T47D (cell line): ENCODE results near the gene GALNS.
A peak's percentile ranks its signal among the peaks of the same experiment; 100 is the strongest.

Experiments
- DNase-seq, 2 experiments: peaks; one replicate each; pipeline versions ENCODE4 v3.0.0 to v3.0.0-alpha.2; 2011 to 2012; ENCODE audit warnings: low read depth in 1 of 2, low spot score in 1 of 2
- JUND ChIP-seq: IDR thresholded peaks from 2 replicates; pipeline ENCODE4 v1.6.1; 2012; ENCODE audit warnings: low read depth
- in situ Hi-C: cut with HindIII; loops from 2 replicates; pipeline ENCODE4 v1.10.0; 2016; ENCODE audit warnings: low sequenced_read_pairs, low pct_unique_long_range_greater_than_20kb

GALNS gene

DNA sequence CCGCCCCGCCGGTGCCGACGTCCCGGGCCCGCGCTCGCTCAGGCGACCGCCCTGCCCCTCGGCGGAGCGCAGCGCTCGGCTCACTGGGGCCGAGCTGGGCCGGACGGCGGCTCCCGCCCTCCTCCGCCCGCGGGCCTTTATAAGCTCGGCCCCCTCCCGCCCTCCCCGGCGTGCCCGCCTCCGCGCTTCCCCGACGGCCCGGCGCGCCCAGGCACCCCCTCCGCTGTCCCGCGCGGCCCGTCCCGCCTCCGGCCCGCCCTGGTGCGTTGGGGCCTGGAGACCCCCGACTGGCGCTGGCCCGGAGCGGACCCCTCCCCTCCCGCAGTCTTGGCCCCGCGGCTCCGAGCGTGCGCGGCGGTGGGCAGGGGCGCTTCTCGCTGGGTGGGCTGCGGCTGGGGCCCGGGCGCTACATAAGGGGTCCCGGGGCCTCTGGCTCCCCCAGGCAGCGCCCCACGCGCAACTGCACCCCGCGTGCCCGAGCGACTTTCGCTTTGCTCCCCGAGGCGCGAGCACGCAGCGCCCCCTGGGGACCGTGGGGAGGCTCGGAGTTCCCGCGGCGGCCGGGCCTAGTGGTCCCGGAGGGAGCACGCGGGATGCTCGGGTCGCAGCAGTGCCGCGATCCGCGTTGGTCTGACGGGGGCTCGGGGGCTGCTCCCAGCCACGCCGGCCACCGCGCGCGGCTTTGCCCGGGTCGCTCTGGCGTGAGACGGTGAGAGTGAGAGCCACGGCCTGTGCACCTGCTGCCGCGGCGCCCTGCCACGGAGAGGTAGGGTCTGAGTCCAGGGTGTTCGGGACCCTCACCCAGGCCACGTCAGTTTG, 71.4 kb downstream of the GALNS start, which contains the start of gene PIEZO1:
TSS of gene PIEZO1 (minus strand) at position 115 of the 819 bp plus-strand sequence. CDS start 256 bp downstream, outside the sequence.
- peak in 1 of 2 experiments; percentile 84 for DNase-seq
- TF ChIP-seq JUND: no peak
- in situ Hi-C loops: no loop called here

DNA sequence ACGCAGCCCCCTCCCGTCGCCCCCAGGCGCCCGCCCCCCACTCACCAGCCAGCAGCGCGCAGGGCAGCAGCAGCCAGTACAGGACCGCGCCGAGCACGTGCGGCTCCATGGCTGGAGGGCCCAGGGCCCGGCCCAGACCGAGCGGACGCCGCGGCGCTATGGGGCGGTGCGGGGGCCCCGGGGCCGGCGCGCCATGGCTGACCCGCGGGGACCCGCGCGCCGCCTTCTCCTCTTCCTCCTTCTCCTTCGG, 72.0 kb downstream of the GALNS start:
- TF ChIP-seq JUND: no peak
- DNase-seq: no peak
- in situ Hi-C loops: no loop called here

DNA sequence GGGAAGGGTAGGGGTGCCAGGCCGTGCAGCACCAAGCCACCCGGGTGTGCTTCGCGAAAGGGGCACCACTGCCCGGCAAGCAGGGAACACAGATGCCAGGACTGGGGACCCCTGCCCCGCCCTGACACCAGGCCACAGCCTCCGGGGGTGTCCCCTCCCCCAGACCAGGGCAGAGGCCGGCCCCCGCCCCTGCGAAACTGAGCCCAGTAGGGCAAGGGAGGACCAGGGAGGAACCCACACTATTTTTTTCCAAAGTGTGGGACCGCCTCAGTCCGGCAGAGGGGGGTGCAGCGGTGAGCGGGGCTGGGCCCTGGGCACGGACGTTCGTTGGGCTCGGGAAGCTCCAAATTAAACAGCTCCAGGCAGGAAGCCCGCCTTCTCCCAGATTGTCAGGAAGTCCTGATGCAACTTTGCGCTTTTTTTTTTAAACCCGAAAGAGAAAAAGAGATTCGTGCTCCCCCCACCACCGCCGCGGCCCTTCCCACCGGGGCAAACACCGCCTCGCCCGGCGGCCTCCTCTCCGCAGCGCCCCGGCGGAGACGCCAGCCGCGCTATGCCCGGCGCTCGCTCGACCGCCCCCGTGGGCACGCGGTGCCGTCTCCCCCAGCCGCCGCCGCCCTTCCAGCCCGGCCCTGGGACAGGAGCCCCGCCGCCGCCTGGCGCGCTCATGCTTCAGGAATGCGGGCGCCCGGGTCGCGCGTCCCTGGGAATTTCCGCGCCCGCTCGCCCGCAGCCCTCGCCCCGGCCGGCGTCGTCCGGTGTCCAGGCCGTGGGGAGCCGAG, 72.5 kb downstream of the GALNS start:
- in situ Hi-C loops: no loop called here
- peak in 1 of 2 experiments; percentile 75 for DNase-seq
- no peak for TF ChIP-seq JUND

DNA sequence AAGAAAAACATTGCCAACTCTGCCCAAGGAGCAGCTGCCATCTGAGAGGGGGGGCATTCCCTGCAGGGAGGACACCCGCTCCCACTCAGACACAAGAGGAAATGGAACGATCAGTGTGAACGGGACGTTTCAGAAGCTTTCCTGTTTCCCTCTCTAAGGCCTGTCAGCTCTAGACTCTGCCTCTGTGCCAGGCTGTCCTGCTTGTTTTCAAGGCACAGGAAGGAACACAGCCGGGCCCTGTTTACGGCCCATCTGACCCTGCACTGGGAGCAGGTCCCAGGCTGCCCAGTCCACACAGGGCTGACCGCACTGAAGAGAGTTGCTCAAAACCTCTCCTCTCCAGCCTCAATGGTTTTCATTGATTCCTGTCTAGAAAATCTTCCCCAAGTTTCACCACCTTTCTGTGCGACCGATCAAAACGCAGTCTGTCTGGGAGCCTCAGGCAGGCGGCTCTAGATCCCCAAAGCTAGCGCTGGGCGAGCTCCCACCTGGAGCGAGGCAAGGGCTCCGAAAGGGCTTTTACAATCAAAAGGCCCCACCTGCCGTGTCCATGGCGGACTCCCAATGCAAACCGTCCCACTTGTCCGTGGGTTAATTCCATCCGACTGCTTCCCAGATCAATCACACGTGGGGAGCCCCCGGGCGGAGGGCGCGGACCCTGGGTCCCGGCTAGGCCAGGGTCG, 73.2 kb downstream of the GALNS start:
- TF ChIP-seq JUND: no peak
- DNase-seq: no peak
- in situ Hi-C loops: no loop called here

DNA sequence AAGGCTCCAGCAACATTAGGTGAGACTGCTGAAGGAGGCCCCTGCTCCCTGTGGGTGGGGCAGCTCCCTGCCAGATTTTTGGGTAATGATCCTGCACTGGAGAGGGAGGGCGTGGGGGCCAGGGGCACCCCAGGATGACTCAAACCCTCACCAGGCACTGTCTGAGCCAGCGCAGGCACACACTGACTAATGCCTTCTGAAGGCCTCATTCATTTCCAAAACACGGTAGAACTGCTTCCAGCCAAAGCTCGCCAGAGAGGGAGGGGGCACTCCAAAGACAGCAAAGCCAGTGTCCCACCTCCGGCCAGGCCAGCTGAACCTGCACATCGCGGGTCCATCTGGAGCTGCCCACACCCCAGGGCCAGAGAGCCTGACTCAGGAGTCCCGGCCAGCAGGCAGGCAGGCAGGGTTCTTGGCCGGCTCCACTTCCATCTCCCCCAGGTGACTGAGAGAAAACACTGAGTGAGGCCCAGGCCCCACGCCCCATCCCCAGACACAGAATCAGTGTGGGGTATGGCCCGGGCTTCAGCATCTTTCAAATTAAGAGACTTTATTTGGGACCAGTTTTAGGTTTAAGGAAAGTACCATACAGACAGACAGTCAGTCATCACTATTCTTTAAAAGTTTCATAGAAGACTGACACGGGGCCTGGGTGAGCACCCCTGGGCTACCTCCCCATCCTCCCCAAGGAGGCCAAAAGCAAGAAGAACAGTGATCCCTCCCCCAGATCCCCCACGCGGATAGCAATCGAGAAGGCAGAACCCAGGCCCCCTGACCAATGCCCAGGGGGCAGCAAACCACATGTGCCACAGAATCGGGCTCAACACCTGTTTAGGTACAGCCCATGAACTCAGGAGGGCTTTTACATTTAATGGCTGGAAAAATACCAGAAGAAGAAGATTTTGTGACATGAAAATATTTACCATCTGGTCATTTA, 74.0 kb downstream of the GALNS start:
- no peak for DNase-seq
- in situ Hi-C loops: no loop called here
- TF ChIP-seq JUND: no peak

DNA sequence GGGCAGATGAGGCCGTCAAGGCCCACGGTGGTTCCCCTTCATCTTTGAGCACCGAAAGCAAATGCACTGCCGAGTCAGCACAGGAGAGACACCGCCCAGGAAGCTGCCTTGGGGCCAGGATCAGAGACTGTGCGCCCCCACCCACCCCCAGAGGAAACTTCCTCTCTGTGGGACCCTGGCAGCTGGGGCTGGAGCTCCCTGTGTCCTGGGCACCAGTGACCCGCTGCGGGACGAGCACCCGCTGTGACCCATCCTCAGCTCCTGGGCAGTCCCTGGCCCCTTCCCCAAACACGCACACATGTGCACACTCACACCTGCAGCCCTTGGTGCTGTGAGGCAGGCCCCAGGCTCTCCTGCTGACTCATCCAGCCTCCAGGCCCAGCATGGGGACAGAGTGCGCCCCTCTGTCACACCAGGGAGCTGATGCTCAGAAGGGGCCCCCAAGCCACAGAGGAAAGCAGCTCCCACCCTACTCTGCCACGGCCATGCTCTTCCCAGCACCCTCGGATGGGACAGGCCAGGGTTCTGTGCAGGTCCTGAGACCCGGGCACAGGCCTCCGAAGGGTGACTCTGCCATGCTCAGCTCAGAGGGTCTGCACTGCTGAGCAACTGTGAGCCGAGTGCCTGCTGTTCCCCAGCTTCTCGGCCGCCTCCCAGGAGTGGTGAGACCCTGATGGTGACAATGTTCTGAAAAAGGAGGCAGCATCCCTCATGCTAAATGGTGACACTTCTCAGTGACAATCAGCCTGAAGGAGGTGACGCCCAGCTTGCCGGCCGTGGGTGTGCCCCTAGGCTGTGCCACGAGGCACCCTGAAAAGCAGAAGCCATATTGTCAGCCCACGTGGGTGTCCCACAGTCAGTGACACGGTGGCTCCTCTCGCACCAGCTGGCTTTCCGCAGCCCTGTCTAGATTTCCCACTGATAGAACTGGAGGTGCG, 75.3 kb downstream of the GALNS start:
- TF ChIP-seq JUND: no peak
- no peak for DNase-seq
- in situ Hi-C loops: no loop called here

DNA sequence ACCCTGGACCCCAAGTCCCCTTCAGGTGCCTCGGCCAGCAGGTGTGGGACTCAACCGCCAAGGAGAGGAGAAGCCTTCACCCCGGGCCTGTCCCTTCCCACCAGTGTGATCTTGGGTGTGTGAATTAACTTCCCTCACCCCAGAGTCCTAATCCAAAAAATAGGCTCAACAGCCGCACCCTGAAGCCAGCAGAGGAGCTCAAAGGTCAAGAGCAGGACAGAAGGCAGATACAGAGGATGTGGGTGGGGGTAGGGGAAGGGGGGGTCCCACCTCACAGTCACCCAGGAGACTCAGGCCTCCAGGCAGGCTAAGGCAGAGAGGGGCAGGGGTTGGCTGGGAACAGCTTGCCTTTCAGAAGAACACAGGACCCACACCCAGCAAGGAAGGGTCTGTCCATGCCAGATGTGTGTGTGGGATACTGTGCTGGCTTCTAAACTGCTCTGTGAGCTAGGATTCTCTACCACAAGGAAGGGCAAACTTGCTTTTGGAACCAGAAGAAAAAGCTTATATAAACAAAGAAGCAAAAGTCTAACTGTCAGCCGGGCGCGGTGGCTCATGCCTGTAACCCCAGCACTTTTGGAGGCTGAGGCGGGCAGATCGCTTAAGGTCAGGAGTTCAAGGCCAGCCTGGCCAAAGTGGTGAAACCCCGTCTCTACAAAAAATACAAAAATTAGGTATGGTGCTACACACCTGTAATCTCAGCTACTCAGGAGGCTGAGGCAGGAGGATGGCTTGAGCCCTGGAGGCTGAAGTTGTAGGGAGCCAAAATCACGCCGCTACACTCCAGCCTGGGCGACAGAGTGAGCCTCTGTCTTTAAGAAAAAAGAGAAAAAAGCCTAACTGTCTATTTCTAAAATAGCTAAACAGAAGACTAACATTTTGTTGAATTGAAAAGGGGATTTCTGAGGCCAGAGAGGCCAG, 76.3 kb downstream of the GALNS start:
- no peak for DNase-seq
- no peak for TF ChIP-seq JUND
- in situ Hi-C loops: no loop called here

DNA sequence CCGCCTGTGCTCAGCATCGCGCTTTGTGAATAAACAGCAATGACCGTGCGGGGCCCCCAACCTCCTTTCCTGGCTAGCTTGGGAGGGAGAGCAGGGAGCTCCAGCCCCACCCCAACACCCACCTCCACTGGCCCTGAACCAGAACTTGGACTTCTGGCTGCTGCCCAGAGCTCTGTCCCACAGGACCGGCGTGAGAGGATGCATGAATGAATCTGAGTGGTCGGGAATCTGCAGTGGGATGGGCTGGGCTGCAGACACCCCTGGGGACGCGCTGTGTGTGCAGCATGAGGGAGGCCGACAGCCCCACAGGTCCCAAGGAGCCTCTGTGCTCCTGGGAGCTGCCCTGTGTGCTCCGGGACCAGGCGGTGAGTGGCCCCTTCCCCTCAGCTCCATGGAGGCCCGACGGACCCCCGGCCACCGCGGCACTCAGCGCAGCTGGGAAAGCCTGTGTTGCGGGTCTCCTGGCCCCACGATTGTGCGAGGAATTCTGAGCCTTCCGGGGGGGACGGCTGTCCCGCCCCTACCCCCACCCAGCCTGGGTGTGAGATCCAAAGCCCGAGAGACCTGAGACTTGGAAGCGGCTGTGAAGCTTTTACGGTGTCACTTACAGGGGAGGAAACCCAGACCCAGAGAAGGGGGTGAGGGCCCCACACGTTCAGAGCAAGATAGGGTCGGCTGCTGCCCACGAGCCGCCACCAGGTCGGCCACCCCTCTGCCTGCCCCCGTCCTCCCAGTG, 77.2 kb downstream of the GALNS start:
- no peak for TF ChIP-seq JUND
- in situ Hi-C loops: no loop called here
- DNase-seq: no peak

DNA sequence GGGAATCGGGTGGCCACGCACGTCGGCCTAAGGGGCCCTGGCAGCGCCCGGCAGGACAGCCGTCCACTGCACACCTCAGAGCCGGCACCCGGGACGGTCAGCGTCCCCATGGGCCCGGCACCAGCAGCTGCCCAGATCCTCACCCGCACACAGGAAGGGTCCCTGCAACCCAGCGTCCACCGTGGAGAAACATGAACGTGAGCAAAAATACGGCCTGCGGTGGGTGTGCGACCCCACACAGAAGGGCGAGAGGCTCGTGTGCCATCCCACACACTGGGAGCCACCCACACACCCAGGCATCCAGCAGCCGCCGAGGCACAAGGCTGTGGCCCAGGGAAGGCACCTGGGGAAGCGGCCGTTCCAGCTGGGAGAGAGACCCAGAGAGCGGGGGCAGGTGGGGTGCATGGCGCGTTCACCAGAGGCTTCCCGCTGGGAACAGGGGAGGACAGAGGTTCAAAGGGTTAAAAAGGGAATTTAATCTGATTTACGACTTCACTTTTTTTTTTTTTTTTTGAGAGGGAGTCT, 78.1 kb downstream of the GALNS start:
- TF ChIP-seq JUND: no peak
- no peak for DNase-seq
- in situ Hi-C loops: no loop called here

DNA sequence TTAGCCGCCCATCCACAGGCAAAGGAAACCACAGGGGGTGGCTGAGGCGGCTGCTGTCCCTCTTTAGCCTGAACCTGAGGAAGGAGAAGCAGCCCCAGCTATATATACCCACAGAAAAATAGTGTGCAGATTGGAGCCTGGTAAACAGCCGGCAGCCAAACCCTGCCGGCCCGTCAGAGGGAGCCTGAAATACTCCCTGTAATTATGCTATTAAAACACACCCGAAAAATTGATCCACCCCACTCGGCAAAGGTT, 78.5 kb downstream of the GALNS start:
- no peak for DNase-seq
- TF ChIP-seq JUND: no peak
- in situ Hi-C loops: no loop called here
